Measurements from ENCODE around the gene TMEM184A. TPM values are rescaled to one million over a fixed set of nuclear protein-coding genes. Genes with fewer than 3 reads are reported as not detected.

Gene TMEM184A
- total RNA-seq, 1 donor from 2014 or later: 8.6 TPM

- Mint-ChIP-seq H3K4me1 (ENCODE audit: low read depth) (peaks cover 6% of the 10 kb centered on the region), H3K36me3 (ENCODE audit: insufficient read depth) (no peaks in the 10 kb centered on the region), H3K27me3 (no peaks in the 10 kb centered on the region), H3K9me3 (ENCODE audit: low read depth) (no peaks in the 10 kb centered on the region), H3K27ac (no peak overlapping the region), H3K4me3 (ENCODE audit: low read depth) (no peak overlapping the region)
- no peak for TF ChIP-seq CTCF (IDR thresholded peaks at IDR 0.05; ENCODE audit: unreplicated experiment)
- no peak for DNase-seq (ENCODE audit: low spot score, unreplicated experiment)
Observed at GRCh38 chr7:1512781-1513656, 43.0 kb downstream of the TMEM184A start.

GRCh38 chr7:1511444-1512422, 44.3 kb downstream of the TMEM184A start:
- H3K27me3 Mint-ChIP-seq: no peaks in the 10 kb centered on the region
- H3K9me3 Mint-ChIP-seq (ENCODE audit: low read depth): no peaks in the 10 kb centered on the region
- no peak for TF ChIP-seq CTCF (IDR thresholded peaks at IDR 0.05; ENCODE audit: unreplicated experiment)
- no peak overlapping the region for H3K27ac Mint-ChIP-seq
- DNase-seq (ENCODE audit: low spot score, unreplicated experiment): no peak
- H3K4me1 Mint-ChIP-seq (ENCODE audit: low read depth): peaks cover 9% of the 10 kb centered on the region
- no peaks in the 10 kb centered on the region for H3K36me3 Mint-ChIP-seq (ENCODE audit: insufficient read depth)
- no peak overlapping the region for H3K4me3 Mint-ChIP-seq (ENCODE audit: low read depth)

DNA sequence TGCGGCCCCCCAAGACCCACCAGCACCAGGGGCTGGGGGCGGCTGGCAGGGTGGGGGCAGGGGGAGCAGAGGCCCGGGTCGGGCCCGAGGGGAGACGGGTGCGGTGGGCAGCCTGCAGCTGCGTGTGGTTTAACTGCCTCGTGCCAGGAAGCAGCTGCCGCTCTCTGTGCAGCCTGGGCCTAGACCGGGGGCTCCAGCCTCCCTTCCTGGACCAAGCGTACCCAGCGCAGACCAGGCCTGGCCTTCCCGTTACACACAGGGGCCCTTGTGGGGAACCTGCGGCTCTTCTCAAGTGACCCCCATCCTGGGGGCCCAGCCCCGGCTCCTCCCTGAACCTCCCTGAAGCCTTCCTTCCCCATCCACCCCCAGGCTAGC, 45.2 kb downstream of the TMEM184A start:
- no peak for TF ChIP-seq CTCF (IDR thresholded peaks at IDR 0.05; ENCODE audit: unreplicated experiment)
- no peaks in the 10 kb centered on the region for H3K9me3 Mint-ChIP-seq (ENCODE audit: low read depth)
- no peaks in the 10 kb centered on the region for H3K36me3 Mint-ChIP-seq (ENCODE audit: insufficient read depth)
- no peaks in the 10 kb centered on the region for H3K27me3 Mint-ChIP-seq
- no peak overlapping the region for H3K4me3 Mint-ChIP-seq (ENCODE audit: low read depth)
- no peak overlapping the region for H3K27ac Mint-ChIP-seq
- H3K4me1 Mint-ChIP-seq (ENCODE audit: low read depth): peaks cover 8% of the 10 kb centered on the region
- no peak for DNase-seq (ENCODE audit: low spot score, unreplicated experiment)

DNA sequence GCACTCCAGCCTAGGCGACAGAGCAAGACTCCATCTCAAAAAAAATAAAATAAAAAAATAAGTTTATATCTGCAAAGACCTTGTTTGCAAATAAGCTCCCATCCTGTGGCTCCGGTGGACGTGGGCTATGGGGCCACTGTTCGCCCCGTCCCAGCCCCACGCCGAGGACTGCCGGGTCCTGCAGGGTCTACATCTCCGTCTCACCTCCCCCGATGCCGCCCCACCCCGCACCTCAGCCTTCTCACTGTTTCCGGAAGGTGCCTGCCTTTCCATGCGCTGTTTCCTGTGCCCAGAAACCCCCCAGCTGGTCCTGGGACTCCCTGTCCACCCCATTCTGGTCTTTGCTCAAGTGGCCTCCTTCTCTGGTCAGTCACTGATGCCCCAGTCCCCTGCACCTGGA, 46.8 kb downstream of the TMEM184A start:
- Mint-ChIP-seq H3K9me3 (ENCODE audit: low read depth) (no peaks in the 10 kb centered on the region), H3K27ac (no peak overlapping the region), H3K36me3 (ENCODE audit: insufficient read depth) (no peaks in the 10 kb centered on the region), H3K27me3 (no peaks in the 10 kb centered on the region), H3K4me1 (ENCODE audit: low read depth) (peaks cover 11% of the 10 kb centered on the region), H3K4me3 (ENCODE audit: low read depth) (no peak overlapping the region)
- TF ChIP-seq CTCF (IDR thresholded peaks at IDR 0.05; ENCODE audit: unreplicated experiment): no peak
- DNase-seq (ENCODE audit: low spot score, unreplicated experiment): no peak

DNA sequence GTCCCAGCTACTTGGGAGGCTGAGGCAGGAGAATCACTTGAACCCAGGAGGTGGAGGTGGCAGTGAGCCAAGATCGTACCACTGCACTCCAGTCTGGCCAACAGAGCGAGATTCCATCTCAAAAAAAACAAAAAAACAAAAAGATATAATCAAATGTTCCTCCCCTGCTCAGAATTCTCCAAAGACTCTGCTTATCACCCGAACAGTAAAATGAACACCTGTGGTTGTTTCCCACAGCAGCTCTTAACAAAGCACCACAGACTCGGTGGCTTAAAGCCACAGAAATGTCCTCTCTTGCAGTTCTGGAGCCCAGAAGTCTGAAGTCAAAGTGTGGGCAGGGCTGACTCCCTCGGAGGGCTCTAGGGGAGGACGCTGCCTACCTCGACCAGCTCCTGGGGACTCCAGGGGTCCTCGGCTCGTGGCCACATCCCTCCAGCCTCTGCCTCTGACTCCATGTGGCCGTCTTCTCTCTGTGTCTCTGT, 47.7 kb downstream of the TMEM184A start:
- no peaks in the 10 kb centered on the region for H3K36me3 Mint-ChIP-seq (ENCODE audit: insufficient read depth)
- H3K27ac Mint-ChIP-seq: peak overlapping the region; percentile 64
- DNase-seq (ENCODE audit: low spot score, unreplicated experiment): no peak
- no peak overlapping the region for H3K4me3 Mint-ChIP-seq (ENCODE audit: low read depth)
- H3K4me1 Mint-ChIP-seq (ENCODE audit: low read depth): peaks cover 13% of the 10 kb centered on the region
- TF ChIP-seq CTCF (IDR thresholded peaks at IDR 0.05; ENCODE audit: unreplicated experiment): no peak
- H3K27me3 Mint-ChIP-seq: no peaks in the 10 kb centered on the region
- no peaks in the 10 kb centered on the region for H3K9me3 Mint-ChIP-seq (ENCODE audit: low read depth)
